ENCODE results near the gene NR6A1.

DNA sequence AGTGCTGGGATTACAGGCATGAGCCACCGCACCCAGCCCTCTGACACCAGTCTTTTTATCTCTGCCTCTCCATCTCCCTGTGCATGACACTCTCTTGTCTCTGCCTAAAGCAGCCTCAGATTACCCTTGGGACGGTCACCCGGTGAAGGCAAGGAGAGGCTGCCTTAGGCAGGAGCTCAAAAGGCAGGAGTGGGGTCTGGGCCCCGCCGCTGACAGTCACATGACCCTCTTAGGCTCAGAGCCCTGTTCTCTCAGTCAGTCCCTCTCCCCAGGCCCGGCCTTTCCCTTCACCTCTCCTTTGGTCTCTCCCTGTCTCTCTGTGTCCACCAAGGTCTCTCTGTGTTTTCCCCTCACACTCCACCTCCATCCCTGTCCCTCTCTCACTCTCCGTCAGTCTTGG, 298.3 kb downstream of the NR6A1 start:
- TF ChIP-seq, protein P1, sequence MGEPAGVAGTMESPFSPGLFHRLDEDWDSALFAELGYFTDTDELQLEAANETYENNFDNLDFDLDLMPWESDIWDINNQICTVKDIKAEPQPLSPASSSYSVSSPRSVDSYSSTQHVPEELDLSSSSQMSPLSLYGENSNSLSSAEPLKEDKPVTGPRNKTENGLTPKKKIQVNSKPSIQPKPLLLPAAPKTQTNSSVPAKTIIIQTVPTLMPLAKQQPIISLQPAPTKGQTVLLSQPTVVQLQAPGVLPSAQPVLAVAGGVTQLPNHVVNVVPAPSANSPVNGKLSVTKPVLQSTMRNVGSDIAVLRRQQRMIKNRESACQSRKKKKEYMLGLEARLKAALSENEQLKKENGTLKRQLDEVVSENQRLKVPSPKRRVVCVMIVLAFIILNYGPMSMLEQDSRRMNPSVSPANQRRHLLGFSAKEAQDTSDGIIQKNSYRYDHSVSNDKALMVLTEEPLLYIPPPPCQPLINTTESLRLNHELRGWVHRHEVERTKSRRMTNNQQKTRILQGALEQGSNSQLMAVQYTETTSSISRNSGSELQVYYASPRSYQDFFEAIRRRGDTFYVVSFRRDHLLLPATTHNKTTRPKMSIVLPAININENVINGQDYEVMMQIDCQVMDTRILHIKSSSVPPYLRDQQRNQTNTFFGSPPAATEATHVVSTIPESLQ (CRISPR knock-in tag; IDR thresholded peaks at IDR 0.05), result no peak
- TF ChIP-seq, protein P2, sequence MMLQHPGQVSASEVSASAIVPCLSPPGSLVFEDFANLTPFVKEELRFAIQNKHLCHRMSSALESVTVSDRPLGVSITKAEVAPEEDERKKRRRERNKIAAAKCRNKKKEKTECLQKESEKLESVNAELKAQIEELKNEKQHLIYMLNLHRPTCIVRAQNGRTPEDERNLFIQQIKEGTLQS (CRISPR knock-in tag; conservative IDR thresholded peaks at IDR 0.05), result no peak
- TF ChIP-seq, protein P3, sequence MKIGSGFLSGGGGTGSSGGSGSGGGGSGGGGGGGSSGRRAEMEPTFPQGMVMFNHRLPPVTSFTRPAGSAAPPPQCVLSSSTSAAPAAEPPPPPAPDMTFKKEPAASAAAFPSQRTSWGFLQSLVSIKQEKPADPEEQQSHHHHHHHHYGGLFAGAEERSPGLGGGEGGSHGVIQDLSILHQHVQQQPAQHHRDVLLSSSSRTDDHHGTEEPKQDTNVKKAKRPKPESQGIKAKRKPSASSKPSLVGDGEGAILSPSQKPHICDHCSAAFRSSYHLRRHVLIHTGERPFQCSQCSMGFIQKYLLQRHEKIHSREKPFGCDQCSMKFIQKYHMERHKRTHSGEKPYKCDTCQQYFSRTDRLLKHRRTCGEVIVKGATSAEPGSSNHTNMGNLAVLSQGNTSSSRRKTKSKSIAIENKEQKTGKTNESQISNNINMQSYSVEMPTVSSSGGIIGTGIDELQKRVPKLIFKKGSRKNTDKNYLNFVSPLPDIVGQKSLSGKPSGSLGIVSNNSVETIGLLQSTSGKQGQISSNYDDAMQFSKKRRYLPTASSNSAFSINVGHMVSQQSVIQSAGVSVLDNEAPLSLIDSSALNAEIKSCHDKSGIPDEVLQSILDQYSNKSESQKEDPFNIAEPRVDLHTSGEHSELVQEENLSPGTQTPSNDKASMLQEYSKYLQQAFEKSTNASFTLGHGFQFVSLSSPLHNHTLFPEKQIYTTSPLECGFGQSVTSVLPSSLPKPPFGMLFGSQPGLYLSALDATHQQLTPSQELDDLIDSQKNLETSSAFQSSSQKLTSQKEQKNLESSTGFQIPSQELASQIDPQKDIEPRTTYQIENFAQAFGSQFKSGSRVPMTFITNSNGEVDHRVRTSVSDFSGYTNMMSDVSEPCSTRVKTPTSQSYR (CRISPR knock-in tag; IDR thresholded peaks at IDR 0.05), result no peak
- TF ChIP-seq, protein P4, sequence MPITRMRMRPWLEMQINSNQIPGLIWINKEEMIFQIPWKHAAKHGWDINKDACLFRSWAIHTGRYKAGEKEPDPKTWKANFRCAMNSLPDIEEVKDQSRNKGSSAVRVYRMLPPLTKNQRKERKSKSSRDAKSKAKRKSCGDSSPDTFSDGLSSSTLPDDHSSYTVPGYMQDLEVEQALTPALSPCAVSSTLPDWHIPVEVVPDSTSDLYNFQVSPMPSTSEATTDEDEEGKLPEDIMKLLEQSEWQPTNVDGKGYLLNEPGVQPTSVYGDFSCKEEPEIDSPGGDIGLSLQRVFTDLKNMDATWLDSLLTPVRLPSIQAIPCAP (CRISPR knock-in tag; IDR thresholded peaks at IDR 0.05), result no peak
- TF ChIP-seq, protein P5, sequence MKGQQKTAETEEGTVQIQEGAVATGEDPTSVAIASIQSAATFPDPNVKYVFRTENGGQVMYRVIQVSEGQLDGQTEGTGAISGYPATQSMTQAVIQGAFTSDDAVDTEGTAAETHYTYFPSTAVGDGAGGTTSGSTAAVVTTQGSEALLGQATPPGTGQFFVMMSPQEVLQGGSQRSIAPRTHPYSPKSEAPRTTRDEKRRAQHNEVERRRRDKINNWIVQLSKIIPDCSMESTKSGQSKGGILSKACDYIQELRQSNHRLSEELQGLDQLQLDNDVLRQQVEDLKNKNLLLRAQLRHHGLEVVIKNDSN (CRISPR knock-in tag; IDR thresholded peaks at IDR 0.05), result no peak
- TF ChIP-seq, protein P6, sequence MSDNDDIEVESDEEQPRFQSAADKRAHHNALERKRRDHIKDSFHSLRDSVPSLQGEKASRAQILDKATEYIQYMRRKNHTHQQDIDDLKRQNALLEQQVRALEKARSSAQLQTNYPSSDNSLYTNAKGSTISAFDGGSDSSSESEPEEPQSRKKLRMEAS (CRISPR knock-in tag; IDR thresholded peaks at IDR 0.05), result no peak
- no peak for TF ChIP-seq ESRRA (CRISPR knock-in tag; IDR thresholded peaks at IDR 0.05; ENCODE audit: borderline replicate concordance)

Measured in WTC11 (cell line).